Measurements from ENCODE around the gene HIBCH. TPM values are rescaled to one million over a fixed set of nuclear protein-coding genes. Genes with fewer than 3 reads are reported as not detected.

Gene HIBCH
- total and polyA plus RNA-seq, 2 experiments from 2014 or later, result 10.4 to 29.0 TPM

- Histone ChIP-seq H3K79me2 (ENCODE audit: insufficient read depth) (no peaks in the 10 kb centered on the region), H3F3A (ENCODE audit: insufficient read depth) (peaks cover 9% of the 10 kb centered on the region; the same call in 1 of the 2 replicates), H3K4me2 (ENCODE audit: unreplicated experiment) (no peak overlapping the region), H2AFZ (no peak overlapping the region), H3K27me3 (replicated peaks; ENCODE audit: insufficient read depth) (no peaks in the 10 kb centered on the region), H3K4me1 (ENCODE audit: insufficient read depth) (peaks cover 6% of the 10 kb centered on the region), H3K9ac (no peak overlapping the region), H3K27ac (no peak overlapping the region), H4K20me1 (ENCODE audit: insufficient read depth) (no peaks in the 10 kb centered on the region), H3K9me2 (ENCODE audit: insufficient read depth) (0 out of 2 replicates have a peak, but pooled peaks cover 4% of the 10 kb centered on the region), H3K36me3 (ENCODE audit: low read depth) (no peaks in the 10 kb centered on the region), H3K4me3 (no peak overlapping the region), H3K9me3 (ENCODE audit: low read depth) (no peaks in the 10 kb centered on the region)
- TF ChIP-seq EZH2 (IDR thresholded peaks at IDR 0.05; ENCODE audit: insufficient read depth, poor library complexity, severe bottlenecking) (no peak), EZH2phosphoT487 (IDR thresholded peaks at IDR 0.05; ENCODE audit: insufficient read depth, low read depth) (no peak)
- WGBS, 2 experiments (ENCODE audit: low coverage in 1 of 2, low lambda C conversion rate in 2 of 2, missing lambda C conversion rate in 2 of 2), result 98% methylated on average over 9 of the region's 9 CpGs
- in situ Hi-C loops (cut with MboI), result no loop called here
- DNase-seq, result no peak
Observed at GRCh38 chr2:190266314-190266713, 53.3 kb downstream of the HIBCH start.

GRCh38 chr2:190261851-190262250, 57.8 kb downstream of the HIBCH start:
- H3K4me2 ChIP-seq (ENCODE audit: unreplicated experiment), result no peak overlapping the region
- H4K20me1 ChIP-seq (ENCODE audit: insufficient read depth), result no peaks in the 10 kb centered on the region
- in situ Hi-C loops (cut with MboI), result no loop called here
- no peaks in the 10 kb centered on the region; the same call in 1 of the 2 replicates for H3K4me1 ChIP-seq (ENCODE audit: insufficient read depth)
- H3K27me3 ChIP-seq (replicated peaks; ENCODE audit: insufficient read depth), result no peaks in the 10 kb centered on the region
- no peaks in the 10 kb centered on the region for H3K9me2 ChIP-seq (ENCODE audit: insufficient read depth)
- H3K79me2 ChIP-seq (ENCODE audit: insufficient read depth), result no peaks in the 10 kb centered on the region
- H3K9me3 ChIP-seq (ENCODE audit: low read depth), result no peaks in the 10 kb centered on the region
- no peaks in the 10 kb centered on the region for H3F3A ChIP-seq (ENCODE audit: insufficient read depth)
- peaks cover 14% of the 10 kb centered on the region; the same call in 1 of the 2 replicates for H3K36me3 ChIP-seq (ENCODE audit: low read depth)
- TF ChIP-seq EZH2phosphoT487 (IDR thresholded peaks at IDR 0.05; ENCODE audit: insufficient read depth, low read depth), result no peak
- TF ChIP-seq EZH2 (IDR thresholded peaks at IDR 0.05; ENCODE audit: insufficient read depth, poor library complexity, severe bottlenecking), result no peak
- no peak overlapping the region for H3K4me3 ChIP-seq
- DNase-seq, result no peak
- 88 to 94% methylated on average over 2 of the region's 2 CpGs for WGBS, 2 experiments (ENCODE audit: low coverage in 1 of 2, low lambda C conversion rate in 2 of 2, missing lambda C conversion rate in 2 of 2)
- no peak overlapping the region for H3K27ac ChIP-seq
- H3K9ac ChIP-seq, result no peak overlapping the region
- H2AFZ ChIP-seq, result no peak overlapping the region

- Histone ChIP-seq H3K36me3 (ENCODE audit: low read depth) (peaks cover 27% of the 10 kb centered on the region; the same call in 1 of the 2 replicates), H3K27me3 (replicated peaks; ENCODE audit: insufficient read depth) (no peaks in the 10 kb centered on the region), H4K20me1 (ENCODE audit: insufficient read depth) (no peaks in the 10 kb centered on the region), H3K9me2 (ENCODE audit: insufficient read depth) (no peaks in the 10 kb centered on the region), H3K4me2 (ENCODE audit: unreplicated experiment) (no peak overlapping the region), H3K79me2 (ENCODE audit: insufficient read depth) (no peaks in the 10 kb centered on the region), H3K4me3 (no peak overlapping the region), H3K4me1 (ENCODE audit: insufficient read depth) (no peaks in the 10 kb centered on the region), H3K9me3 (ENCODE audit: low read depth) (no peaks in the 10 kb centered on the region), H2AFZ (no peak overlapping the region), H3K27ac (no peak overlapping the region), H3F3A (ENCODE audit: insufficient read depth) (no peaks in the 10 kb centered on the region), H3K9ac (no peak overlapping the region)
- in situ Hi-C loops (cut with MboI), result no loop called here
- no peak for TF ChIP-seq EZH2 (IDR thresholded peaks at IDR 0.05; ENCODE audit: insufficient read depth, poor library complexity, severe bottlenecking)
- TF ChIP-seq EZH2phosphoT487 (IDR thresholded peaks at IDR 0.05; ENCODE audit: insufficient read depth, low read depth), result no peak
- no peak for DNase-seq
- WGBS, 2 experiments (ENCODE audit: low coverage in 1 of 2, low lambda C conversion rate in 2 of 2, missing lambda C conversion rate in 2 of 2), result 91 to 94% methylated on average over 3 of the region's 3 CpGs
Observed at GRCh38 chr2:190256087-190256486, 63.5 kb downstream of the HIBCH start.

GRCh38 chr2:190255676-190256075, 64.0 kb downstream of the HIBCH start:
- H3K79me2 ChIP-seq (ENCODE audit: insufficient read depth), result no peaks in the 10 kb centered on the region
- peaks cover 27% of the 10 kb centered on the region; the same call in 1 of the 2 replicates for H3K36me3 ChIP-seq (ENCODE audit: low read depth)
- no peaks in the 10 kb centered on the region for H3K4me1 ChIP-seq (ENCODE audit: insufficient read depth)
- H3K9me2 ChIP-seq (ENCODE audit: insufficient read depth), result no peaks in the 10 kb centered on the region
- H2AFZ ChIP-seq, result no peak overlapping the region
- H4K20me1 ChIP-seq (ENCODE audit: insufficient read depth), result no peaks in the 10 kb centered on the region
- H3K4me2 ChIP-seq (ENCODE audit: unreplicated experiment), result no peak overlapping the region
- H3K4me3 ChIP-seq, result no peak overlapping the region
- no peaks in the 10 kb centered on the region for H3F3A ChIP-seq (ENCODE audit: insufficient read depth)
- no peaks in the 10 kb centered on the region for H3K9me3 ChIP-seq (ENCODE audit: low read depth)
- no peak overlapping the region for H3K27ac ChIP-seq
- H3K27me3 ChIP-seq (replicated peaks; ENCODE audit: insufficient read depth), result no peaks in the 10 kb centered on the region
- H3K9ac ChIP-seq, result no peak overlapping the region
- no peak for DNase-seq
- TF ChIP-seq EZH2 (IDR thresholded peaks at IDR 0.05; ENCODE audit: insufficient read depth, poor library complexity, severe bottlenecking) (no peak), EZH2phosphoT487 (IDR thresholded peaks at IDR 0.05; ENCODE audit: insufficient read depth, low read depth) (no peak)
- in situ Hi-C loops (cut with MboI), result no loop called here
- 76 to 79% methylated on average over 3 of the region's 3 CpGs for WGBS, 2 experiments (ENCODE audit: low coverage in 1 of 2, low lambda C conversion rate in 2 of 2, missing lambda C conversion rate in 2 of 2)
